ENCODE results near the gene ACD. TPM values are rescaled to one million over a fixed set of nuclear protein-coding genes. Genes with fewer than 3 reads are reported as not detected.

The ACD gene
- total and polyA plus RNA-seq, 9 of the 15 experiments (the other 6 are each of a cell fraction or from before 2014, with no cell fraction given), result 4.2 to 47.4 (median 19.2) TPM

- TF ChIP-seq ZNF282 (CRISPR knock-in tag; IDR thresholded peaks at IDR 0.05), result no peak
- TF ChIP-seq SMAD3 (CRISPR knock-in tag; conservative IDR thresholded peaks at IDR 0.05), result no peak
These were observed 10.5 kb downstream of the ACD start (continued) for GRCh38 chr16:67649494-67649931.

GRCh38 chr16:67648764-67649407 is 11.2 kb downstream of the ACD start:
- H4K20me1 ChIP-seq (replicated peaks; ENCODE audit: control insufficient read depth, insufficient read depth, low read length), result peaks cover 7% of the 10 kb centered on the region; the same call in 1 of the 2 replicates
- peaks cover 0 to 71% of the 10 kb centered on the region in 2 experiments; a peak in 4 of 5 replicates for H3K4me1 ChIP-seq (replicated peaks in 1 of 2; ENCODE audit: control insufficient read depth in 2 of 2, insufficient read depth in 2 of 2, low read length in 2 of 2)
- ChIA-PET CTCF (ENCODE audit: low intra/inter-chr PET ratio) (no interaction called here), POLR2A (interaction anchor here (0.5 to 0.8 kb wide), 3 partner anchors 11 to 396 kb away, joined by 3 read pairs; partner anchors contain the start of gene ACD)
- no peak overlapping the region; a peak in 1 of 4 replicates for H3K9ac ChIP-seq (ENCODE audit: insufficient read depth in 1 of 2, low read depth in 2 of 2, low read length in 2 of 2)
- no peaks in the 10 kb centered on the region for H3K79me2 ChIP-seq (ENCODE audit: control insufficient read depth, insufficient read depth, low read length)
- H3K36me3 ChIP-seq (ENCODE audit: control insufficient read depth, insufficient read depth, low read length), result no peaks in the 10 kb centered on the region
- FAIRE-seq, result no peak
- BruUV-seq (replicated peaks), result no TSS peak
- no peak overlapping the region for H3K27ac ChIP-seq (ENCODE audit: extremely low read depth, low read depth, low read length)
- H3K27me3 ChIP-seq (ENCODE audit: control insufficient read depth in 2 of 2, insufficient read depth in 2 of 2, low read length in 2 of 2), result peaks cover 8 to 61% of the 10 kb centered on the region in 2 experiments; a peak in 4 of 5 replicates
- TF ChIP-seq ZC3H8 (IDR thresholded peaks at IDR 0.05), result no peak
- no peak for TF ChIP-seq CBX8 (IDR thresholded peaks at IDR 0.05; ENCODE audit: borderline replicate concordance, extremely low read depth, low read depth, low read length, poor library complexity, severe bottlenecking)
- no peak for TF ChIP-seq CC2D1A (IDR thresholded peaks at IDR 0.05)
- TF ChIP-seq ZNF717 (CRISPR knock-in tag; IDR thresholded peaks at IDR 0.05), result no peak
- TF ChIP-seq ZNF280B (CRISPR knock-in tag; IDR thresholded peaks at IDR 0.05), result no peak
- H3K4me2 ChIP-seq (ENCODE audit: insufficient read depth, low read length), result no peak overlapping the region
- DNase-seq (ENCODE audit: extremely low read depth in 1 of 4, low spot score in 3 of 4), result no peak
- no peaks in the 10 kb centered on the region for H3K9me1 ChIP-seq (ENCODE audit: control insufficient read depth, insufficient read depth, low read length)
- WGBS (ENCODE audit: insufficient coverage, low coverage, missing lambda C conversion rate), result 34% methylated on average over 27 of the region's 35 CpGs
- intact Hi-C loops (cut with micrococcal nuclease), result no loop called here
- in situ Hi-C loops (cut with MboI), result no loop called here
- no peak overlapping the region for H3K4me3 ChIP-seq
- H3K9me3 ChIP-seq (replicated peaks; ENCODE audit: control insufficient read depth, insufficient read depth, low read depth, low read length), result no peaks in the 10 kb centered on the region
- no peak for ATAC-seq
- H2AFZ ChIP-seq (ENCODE audit: low read depth, low read length), result no peak overlapping the region

Measured in K562 (cell line).